ENCODE measurements around the gene DRAXIN. TPM values are rescaled to one million over a fixed set of nuclear protein-coding genes. Genes with fewer than 3 reads are reported as not detected.

The DRAXIN gene
- total RNA-seq, 1 donor from 2014 or later, result 0.24 TPM

GRCh38 chr1:11670747-11671146 is 20.8 kb upstream of the DRAXIN start:
- Histone ChIP-seq H3K27me3 (ENCODE audit: low read depth) (no peaks in the 10 kb centered on the region), H3K27ac (peak overlapping the region; percentile 41), H3K36me3 (peaks cover 50% of the 10 kb centered on the region), H3K9me3 (no peaks in the 10 kb centered on the region), H3K4me3 (no peak overlapping the region), H3K4me1 (peaks cover 6% of the 10 kb centered on the region)
- intact Hi-C loops (cut with DNase I), result no loop called here
- no peak for TF ChIP-seq CTCF (IDR thresholded peaks at IDR 0.05)
- ATAC-seq (no peak), DNase-seq (no peak)

GRCh38 chr1:11671205-11671543 is 20.3 kb upstream of the DRAXIN start:
- Histone ChIP-seq H3K27ac (peak overlapping the region; percentile 41), H3K4me1 (peaks cover 6% of the 10 kb centered on the region), H3K9me3 (no peaks in the 10 kb centered on the region), H3K27me3 (ENCODE audit: low read depth) (no peaks in the 10 kb centered on the region), H3K36me3 (peaks cover 54% of the 10 kb centered on the region), H3K4me3 (no peak overlapping the region)
- intact Hi-C loops (cut with DNase I), result no loop called here
- DNase-seq (no peak), ATAC-seq (no peak)
- TF ChIP-seq CTCF (IDR thresholded peaks at IDR 0.05), result no peak

GRCh38 chr1:11671544-11672286 is 19.8 kb upstream of the DRAXIN start:
- Histone ChIP-seq H3K27me3 (ENCODE audit: low read depth) (no peaks in the 10 kb centered on the region), H3K4me1 (peaks cover 6% of the 10 kb centered on the region), H3K27ac (no peak overlapping the region), H3K36me3 (peaks cover 60% of the 10 kb centered on the region), H3K9me3 (no peaks in the 10 kb centered on the region), H3K4me3 (no peak overlapping the region)
- intact Hi-C loops (cut with DNase I), result no loop called here
- ATAC-seq (peak; percentile 40 to 46), DNase-seq (no peak)
- TF ChIP-seq CTCF (IDR thresholded peaks at IDR 0.05), result no peak

- Histone ChIP-seq H3K4me3 (no peak overlapping the region), H3K9me3 (no peaks in the 10 kb centered on the region), H3K4me1 (peaks cover 6% of the 10 kb centered on the region), H3K27ac (no peak overlapping the region), H3K27me3 (ENCODE audit: low read depth) (no peaks in the 10 kb centered on the region), H3K36me3 (peaks cover 68% of the 10 kb centered on the region)
- no peak for DNase-seq
- intact Hi-C loops (cut with DNase I), result no loop called here
- no peak for TF ChIP-seq CTCF (IDR thresholded peaks at IDR 0.05)
- ATAC-seq, result no peak
These were observed 18.3 kb upstream of the DRAXIN start for GRCh38 chr1:11673089-11673769.

- Histone ChIP-seq H3K4me3 (no peak overlapping the region), H3K4me1 (peaks cover 6% of the 10 kb centered on the region), H3K27ac (no peak overlapping the region), H3K36me3 (peaks cover 61% of the 10 kb centered on the region), H3K9me3 (no peaks in the 10 kb centered on the region), H3K27me3 (ENCODE audit: low read depth) (no peaks in the 10 kb centered on the region)
- TF ChIP-seq CTCF (IDR thresholded peaks at IDR 0.05), result no peak
- intact Hi-C loops (cut with DNase I), result no loop called here
- ATAC-seq, result no peak
- DNase-seq, result no peak
These were observed 17.0 kb upstream of the DRAXIN start for GRCh38 chr1:11674488-11674887.
